Caco-2 (cell line): Measurements from ENCODE around the gene DNAJC13. TPM values are rescaled to one million over a fixed set of nuclear protein-coding genes. Genes with fewer than 3 reads are reported as not detected.

ENCODE experiments used
- BruUV-seq: library from RNA; stranded (reverse); fragments of 400-500 nt; replicated peaks from 2 replicates; lab custom pipeline; 2021; lab: Mats Ljungman, UMichigan
- CTCF ChIA-PET: fragments of 300-600 bp; sonication (Branson Sonifier 250); formaldehyde crosslinking; loops from one replicate; lab custom pipeline; 2022; ENCODE audit warnings: antibody characterized with exemption; lab: Charles Lee
- POLR2A ChIA-PET: fragments of 300-600 bp; sonication (Branson Sonifier 250); formaldehyde crosslinking; loops from one replicate; lab custom pipeline; 2022; ENCODE audit warnings: antibody characterized with exemption; lab: Charles Lee
- DNase-seq, 2 experiments: peaks; one replicate each; pipeline versions ENCODE4 v3.0.0 to v3.0.0-alpha.2; 2020 to 2022
- H3K27me3 ChIP-seq: replicated peaks from 2 replicates; pipeline ENCODE4 v1.6.0; 2011; ENCODE audit warnings: low read length; ENCODE audit not compliant: control insufficient read depth, insufficient read depth
- H3K36me3 ChIP-seq: 2 replicates; pipeline ENCODE4 v1.5.1; 2011; ENCODE audit warnings: low read length; ENCODE audit not compliant: control insufficient read depth, insufficient read depth
- H3K4me1 ChIP-seq: fragments of 250-450 bp; sonication (Bioruptor Pico); 2 replicates; pipeline ENCODE4 v1.5.1; 2020; ENCODE audit warnings: mild to moderate bottlenecking
- H3K4me3 ChIP-seq: 2 replicates; pipeline ENCODE4 v1.5.1; 2011; ENCODE audit warnings: low read depth, mild to moderate bottlenecking, control low read depth, low read length
- H3K9me3 ChIP-seq: fragments of 250-450 bp; sonication (Bioruptor Pico); 2 replicates; pipeline ENCODE4 v1.5.1; 2020; ENCODE audit warnings: mild to moderate bottlenecking, moderate library complexity
- H3K27ac Mint-ChIP-seq: one replicate; pipeline ENCODE4 v1.8.0; 2022; ENCODE audit warnings: mixed read lengths; ENCODE audit not compliant: unreplicated experiment
- H3K27me3 Mint-ChIP-seq: one replicate; pipeline ENCODE4 v1.8.0; 2022; ENCODE audit warnings: mixed read lengths; ENCODE audit not compliant: insufficient read depth, unreplicated experiment
- H3K36me3 Mint-ChIP-seq: one replicate; pipeline ENCODE4 v1.8.0; 2022; ENCODE audit warnings: mild to moderate bottlenecking, mixed read lengths; ENCODE audit not compliant: insufficient read depth, unreplicated experiment
- H3K4me1 Mint-ChIP-seq: one replicate; pipeline ENCODE4 v1.8.0; 2022; ENCODE audit warnings: low read depth, mixed read lengths; ENCODE audit not compliant: unreplicated experiment
- H3K4me3 Mint-ChIP-seq: one replicate; pipeline ENCODE4 v1.8.0; 2022; ENCODE audit warnings: mild to moderate bottlenecking, moderate library complexity, mixed read lengths; ENCODE audit not compliant: unreplicated experiment
- H3K9me3 Mint-ChIP-seq: one replicate; pipeline ENCODE4 v1.8.0; 2022; ENCODE audit warnings: mixed read lengths; ENCODE audit not compliant: unreplicated experiment
- CTCF ChIP-seq, 2 experiments: fragments of 200-600 bp in 1 of 2; IDR thresholded peaks; 1 replicate in 1 of 2; 2 replicates in 1 of 2; pipeline versions ENCODE4 v1.5.1 to v1.8.0; 2011 to 2022; ENCODE audit warnings: antibody characterized with exemption in 1 of 2, control low read depth in 1 of 2, inconsistent platforms in 1 of 2, low read depth in 1 of 2, low read length in 1 of 2, mild to moderate bottlenecking in 1 of 2, moderate library complexity in 1 of 2; ENCODE audit not compliant: insufficient read depth in 1 of 2, severe bottlenecking in 1 of 2, unreplicated experiment in 1 of 2
- intact Hi-C: fragments of 100-400 bp; cut with micrococcal nuclease; formaldehyde crosslinking; loops from one replicate; pipeline ENCODE4 v1.10.0; 2022; ENCODE audit not compliant: unreplicated experiment
- total RNA-seq: library from RNA; stranded (reverse); gene quantifications from 2 replicates; pipeline ENCODE4 v1.2.3, GENCODE V29; 2022

Gene DNAJC13
- total RNA-seq, 1 experiment from 2014 or later, result 42.3 TPM

GRCh38 chr3:132536442-132537153, 119.3 kb downstream of the DNAJC13 start:
- DNase-seq, result no peak
- no peaks in the 10 kb centered on the region for H3K4me1 Mint-ChIP-seq
- H3K36me3 Mint-ChIP-seq, result peaks cover 7% of the 10 kb centered on the region
- intact Hi-C loops, result loop anchor here (1.0 to 10.0 kb wide), 2 partner anchors 106 to 848 kb away; no protein-coding TSS in a partner anchor
- no peaks in the 10 kb centered on the region for H3K27me3 Mint-ChIP-seq
- ChIA-PET CTCF (interaction anchor here (0.8 to 1.0 kb wide), 3 partner anchors 9 to 106 kb away, joined by 3 to 14 read pairs (median 3); no protein-coding TSS in a partner anchor), POLR2A (no interaction called here)
- H3K4me1 ChIP-seq, result no peaks in the 10 kb centered on the region
- no TSS peak for BruUV-seq
- no peaks in the 10 kb centered on the region for H3K27me3 ChIP-seq
- H3K4me3 Mint-ChIP-seq, result no peak overlapping the region
- no peak overlapping the region for H3K4me3 ChIP-seq
- no peaks in the 10 kb centered on the region; the same call in 1 of the 2 replicates for H3K36me3 ChIP-seq
- no peak for TF ChIP-seq CTCF (IDR thresholded peaks at IDR 0.05; ENCODE audit: insufficient read depth in 1 of 2, low read depth in 1 of 2, low read length in 1 of 2, severe bottlenecking in 1 of 2, unreplicated experiment in 1 of 2)
- H3K9me3 Mint-ChIP-seq, result no peaks in the 10 kb centered on the region
- no peak overlapping the region for H3K27ac Mint-ChIP-seq
- H3K9me3 ChIP-seq, result no peaks in the 10 kb centered on the region

GRCh38 chr3:132537297-132537696, 120.0 kb downstream of the DNAJC13 start:
- no peak for TF ChIP-seq CTCF (IDR thresholded peaks at IDR 0.05; ENCODE audit: insufficient read depth in 1 of 2, low read depth in 1 of 2, low read length in 1 of 2, severe bottlenecking in 1 of 2, unreplicated experiment in 1 of 2)
- BruUV-seq, result no TSS peak
- H3K27me3 Mint-ChIP-seq, result no peaks in the 10 kb centered on the region
- intact Hi-C loops, result loop anchor here (10.0 kb wide), 1 partner anchor 848 kb away; no protein-coding TSS in a partner anchor
- peaks cover under 1% of the 10 kb centered on the region for H3K4me1 Mint-ChIP-seq
- H3K4me1 ChIP-seq, result no peaks in the 10 kb centered on the region; the same call in 1 of the 2 replicates
- no peaks in the 10 kb centered on the region for H3K27me3 ChIP-seq
- POLR2A ChIA-PET, result no interaction called here
- CTCF ChIA-PET, result no interaction called here
- H3K4me3 Mint-ChIP-seq, result no peak overlapping the region
- no peaks in the 10 kb centered on the region for H3K9me3 ChIP-seq
- no peak for DNase-seq
- no peak overlapping the region for H3K4me3 ChIP-seq
- H3K36me3 ChIP-seq, result no peaks in the 10 kb centered on the region; the same call in 1 of the 2 replicates
- no peak overlapping the region for H3K27ac Mint-ChIP-seq
- H3K9me3 Mint-ChIP-seq, result no peaks in the 10 kb centered on the region
- H3K36me3 Mint-ChIP-seq, result peaks cover 7% of the 10 kb centered on the region

GRCh38 chr3:132538072-132538471, 120.8 kb downstream of the DNAJC13 start:
- H3K36me3 Mint-ChIP-seq, result peaks cover 7% of the 10 kb centered on the region
- no TSS peak for BruUV-seq
- no peaks in the 10 kb centered on the region for H3K9me3 ChIP-seq
- peaks cover 8% of the 10 kb centered on the region for H3K4me1 ChIP-seq
- POLR2A ChIA-PET, result no interaction called here
- no peak overlapping the region for H3K4me3 Mint-ChIP-seq
- no peak for TF ChIP-seq CTCF (IDR thresholded peaks at IDR 0.05; ENCODE audit: insufficient read depth in 1 of 2, low read depth in 1 of 2, low read length in 1 of 2, severe bottlenecking in 1 of 2, unreplicated experiment in 1 of 2)
- no peaks in the 10 kb centered on the region; the same call in 1 of the 2 replicates for H3K36me3 ChIP-seq
- H3K27ac Mint-ChIP-seq, result no peak overlapping the region
- CTCF ChIA-PET, result no interaction called here
- no peak overlapping the region for H3K4me3 ChIP-seq
- no peaks in the 10 kb centered on the region for H3K27me3 Mint-ChIP-seq
- no peaks in the 10 kb centered on the region for H3K9me3 Mint-ChIP-seq
- no peak for DNase-seq
- H3K27me3 ChIP-seq, result no peaks in the 10 kb centered on the region
- peaks cover 8% of the 10 kb centered on the region for H3K4me1 Mint-ChIP-seq
- intact Hi-C loops, result loop anchor here (10.0 kb wide), 1 partner anchor 847 kb away; no protein-coding TSS in a partner anchor
